Coronary artery (tissue), 2 donors: Measurements from ENCODE around the gene TBC1D4.
"Not testable (repeated sequence)": the region's sequence is repeated elsewhere in the genome, so short reads cannot be mapped to it uniquely, and the experiment has no call there.

Experiments used
- DNase-seq: peaks from one replicate; pipeline ENCODE4 v3.0.0-alpha.2; 2017; ENCODE audit warnings: low spot score
- H3K27ac ChIP-seq, 2 donors: fragments of 200-600 bp; sonication (generic); one replicate each; pipeline ENCODE4 v1.5.1; 2016 to 2019
- H3K4me3 ChIP-seq: fragments of 200-600 bp; sonication (generic); 2 replicates; pipeline ENCODE4 v1.5.1; 2016; ENCODE audit warnings: mild to moderate bottlenecking, moderate library complexity
- CTCF ChIP-seq: fragments of 200-600 bp; sonication (generic); IDR thresholded peaks from one replicate; pipeline ENCODE4 v1.5.1; 2019; ENCODE audit warnings: antibody characterized with exemption

Gene TBC1D4

GRCh38 chr13:75440100-75440499 lies 41.9 kb downstream of the TBC1D4 start:
- DNase-seq = no peak
- Histone ChIP-seq H3K4me3 (no peak overlapping the region), H3K27ac (no peak overlapping the region)
- TF ChIP-seq CTCF = no peak

GRCh38 chr13:75437582-75438318 lies 44.2 kb downstream of the TBC1D4 start:
- H3K27ac ChIP-seq = no peak overlapping the region
- TF ChIP-seq CTCF = no peak

GRCh38 chr13:75434126-75434525 lies 47.8 kb downstream of the TBC1D4 start:
- not testable (repeated sequence) for H3K27ac ChIP-seq, H3K4me3 ChIP-seq

More at GRCh38 chr13:75437582-75438318, 44.2 kb downstream of the TBC1D4 start:
- H3K4me3 ChIP-seq = no peak overlapping the region
- no peak for DNase-seq

GRCh38 chr13:75432811-75433244 lies 49.1 kb downstream of the TBC1D4 start:
- TF ChIP-seq CTCF = no peak
- DNase-seq = no peak
- no peak overlapping the region for H3K4me3 ChIP-seq
- H3K27ac ChIP-seq = no peak overlapping the region

More at GRCh38 chr13:75434126-75434525, 47.8 kb downstream of the TBC1D4 start:
- not testable (repeated sequence) for DNase-seq

GRCh38 chr13:75432045-75432444 lies 49.9 kb downstream of the TBC1D4 start:
- DNase-seq = no peak
- TF ChIP-seq CTCF = no peak
- Histone ChIP-seq H3K4me3 (no peak overlapping the region), H3K27ac (no peak overlapping the region)

GRCh38 chr13:75430436-75431209 lies 51.3 kb downstream of the TBC1D4 start:
- Histone ChIP-seq H3K4me3 (no peak overlapping the region), H3K27ac (no peak overlapping the region)
- no peak for TF ChIP-seq CTCF
- DNase-seq = no peak

GRCh38 chr13:75426421-75426820 lies 55.5 kb downstream of the TBC1D4 start:
- no peak for TF ChIP-seq CTCF
- H3K27ac ChIP-seq = no peak overlapping the region
- no peak for DNase-seq
- H3K4me3 ChIP-seq = no peak overlapping the region
